Measurements from ENCODE around the gene HMGN4.
A peak's percentile ranks its signal among the peaks of the same experiment; 100 is the strongest.

HMGN4 gene

GRCh38 chr6:26576407-26576843 lies 38.3 kb downstream of the HMGN4 start:
- no peak for DNase-seq (ENCODE audit: extremely low read depth in 1 of 2, low read depth in 1 of 2)

GRCh38 chr6:26576929-26577719 lies 39.0 kb downstream of the HMGN4 start:
- no peak for DNase-seq (ENCODE audit: extremely low read depth in 1 of 2, low read depth in 1 of 2)

- no peak for DNase-seq (ENCODE audit: extremely low read depth in 1 of 2, low read depth in 1 of 2)
These were observed 39.5 kb downstream of the HMGN4 start for GRCh38 chr6:26577720-26578072.

DNA sequence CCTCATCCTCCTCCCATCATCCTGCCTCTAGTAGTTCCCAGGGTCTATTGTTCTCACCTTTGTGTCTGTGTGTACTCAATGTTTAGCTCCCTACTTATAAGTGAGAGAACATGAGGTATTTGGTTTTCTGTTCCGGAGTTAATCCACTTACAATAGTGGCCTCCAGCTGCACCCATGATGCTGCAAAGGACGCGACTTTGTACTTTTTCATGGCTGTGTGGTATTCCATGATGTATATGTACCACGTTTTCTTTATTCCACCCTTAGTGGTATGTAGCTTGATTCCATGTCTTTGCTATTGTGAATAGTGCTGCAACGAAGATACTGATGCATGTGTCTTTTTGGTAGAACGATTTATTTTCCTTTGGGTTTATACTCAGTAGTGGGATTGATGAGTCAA lies 40.1 kb downstream of the HMGN4 start:
- no peak for DNase-seq (ENCODE audit: extremely low read depth in 1 of 2, low read depth in 1 of 2)

DNA sequence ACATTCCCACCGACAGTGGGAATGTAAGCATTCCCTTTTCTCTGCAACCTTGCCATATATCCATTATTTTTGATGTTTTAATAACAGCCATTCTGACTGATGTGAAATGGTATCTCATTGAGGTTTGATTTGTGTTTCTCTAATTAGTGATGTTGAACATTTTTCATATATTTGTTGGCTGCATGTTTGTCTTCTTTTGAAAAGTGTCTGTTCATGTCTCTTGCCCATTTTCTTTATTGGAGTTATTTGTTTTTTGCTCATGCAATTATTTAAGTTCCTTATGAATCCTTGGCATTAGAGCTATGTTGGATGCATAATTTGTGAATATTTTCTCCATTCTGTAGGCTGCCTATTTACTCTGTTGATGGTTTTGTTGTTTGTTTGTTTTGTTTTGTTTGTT lies 40.6 kb downstream of the HMGN4 start:
- no peak for DNase-seq (ENCODE audit: extremely low read depth in 1 of 2, low read depth in 1 of 2)

DNA sequence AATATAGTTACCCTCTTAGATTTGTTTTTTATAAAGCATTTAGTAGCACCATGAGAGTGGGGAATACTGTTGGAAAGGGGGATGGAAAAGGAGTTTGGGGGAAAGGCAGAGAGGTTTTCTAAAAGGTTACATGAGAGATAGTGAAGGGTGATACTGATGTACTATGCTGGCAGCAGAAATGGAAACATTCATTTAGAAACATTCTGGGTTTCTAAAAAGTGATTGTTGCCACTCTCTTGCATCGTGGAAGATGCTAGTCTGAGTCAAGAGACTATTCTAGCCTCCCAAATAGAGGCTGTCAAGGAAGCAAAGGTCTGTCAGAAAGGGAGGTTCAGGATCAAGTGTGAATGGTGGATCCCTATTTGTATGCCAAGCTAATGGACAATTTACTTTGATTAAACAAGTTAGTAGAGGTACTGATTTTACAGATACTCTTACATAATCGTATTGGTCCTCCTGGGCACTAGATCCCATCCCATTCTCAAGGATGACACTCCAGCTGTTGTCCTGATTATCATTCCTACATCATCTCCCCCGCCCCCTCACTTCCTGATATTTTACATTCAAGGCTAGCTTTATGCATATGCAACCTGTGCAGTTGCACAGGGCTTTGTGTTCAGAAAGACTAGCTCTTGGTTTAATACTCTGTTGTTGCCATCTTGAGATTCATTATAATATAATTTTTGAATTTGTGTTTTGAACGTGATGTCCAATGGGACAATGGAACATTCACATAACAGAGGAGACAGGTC lies 43.2 kb downstream of the HMGN4 start:
- no peak for DNase-seq (ENCODE audit: extremely low read depth in 1 of 2, low read depth in 1 of 2)

- no peak for DNase-seq (ENCODE audit: extremely low read depth in 1 of 2, low read depth in 1 of 2)
These were observed 50.8 kb downstream of the HMGN4 start for GRCh38 chr6:26588965-26589364.

- DNase-seq (ENCODE audit: extremely low read depth in 1 of 2, low read depth in 1 of 2) = no peak
These were observed 54.5 kb downstream of the HMGN4 start for GRCh38 chr6:26592649-26593048.

GRCh38 chr6:26593278-26594130 lies 55.3 kb downstream of the HMGN4 start:
- DNase-seq (ENCODE audit: extremely low read depth in 1 of 2, low read depth in 1 of 2) = no peak

- DNase-seq (ENCODE audit: extremely low read depth in 1 of 2, low read depth in 1 of 2) = no peak
These were observed 55.9 kb downstream of the HMGN4 start for GRCh38 chr6:26594131-26594498.

DNA sequence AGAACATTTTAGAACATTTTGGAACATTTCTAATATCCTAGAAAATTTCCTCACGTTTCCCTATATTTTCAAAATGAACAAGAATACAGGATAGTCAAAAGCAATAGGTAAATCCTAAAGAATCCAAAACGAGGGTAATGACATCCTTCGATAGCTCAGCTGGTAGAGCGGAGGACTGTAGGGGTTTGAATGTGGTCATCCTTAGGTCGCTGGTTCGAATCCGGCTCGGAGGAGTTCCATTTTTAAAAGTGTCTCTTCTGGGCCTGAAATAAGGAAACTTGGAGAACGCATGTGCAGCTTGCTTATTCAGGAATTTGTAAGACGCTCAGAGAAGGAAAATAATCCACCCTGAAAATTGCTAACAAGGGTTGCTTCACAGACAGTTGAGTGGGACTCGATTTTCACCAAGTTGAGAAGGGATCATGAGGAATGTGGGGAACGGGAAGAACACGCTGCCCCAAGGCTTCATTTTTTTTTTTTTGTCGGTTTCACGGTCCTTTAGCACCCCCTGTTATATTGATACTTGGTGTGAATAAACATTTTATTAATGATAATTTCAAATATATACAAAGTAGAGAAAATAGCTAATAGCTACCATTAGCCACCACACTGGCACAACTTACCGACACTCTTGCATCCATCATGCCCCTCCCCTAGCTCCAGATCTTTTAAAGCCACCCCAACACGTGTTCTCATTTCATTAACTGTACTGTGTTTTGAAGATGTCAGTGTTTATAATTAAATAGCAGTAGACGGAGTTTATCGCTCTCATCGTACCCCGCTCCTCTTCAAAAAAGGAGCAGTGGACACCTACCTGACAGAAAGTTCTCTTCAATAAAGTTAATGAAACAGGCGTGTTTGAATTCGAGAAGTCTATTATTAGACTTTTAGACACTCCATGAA lies 56.8 kb downstream of the HMGN4 start:
- DNase-seq (ENCODE audit: extremely low read depth in 1 of 2, low read depth in 1 of 2) = no peak

DNA sequence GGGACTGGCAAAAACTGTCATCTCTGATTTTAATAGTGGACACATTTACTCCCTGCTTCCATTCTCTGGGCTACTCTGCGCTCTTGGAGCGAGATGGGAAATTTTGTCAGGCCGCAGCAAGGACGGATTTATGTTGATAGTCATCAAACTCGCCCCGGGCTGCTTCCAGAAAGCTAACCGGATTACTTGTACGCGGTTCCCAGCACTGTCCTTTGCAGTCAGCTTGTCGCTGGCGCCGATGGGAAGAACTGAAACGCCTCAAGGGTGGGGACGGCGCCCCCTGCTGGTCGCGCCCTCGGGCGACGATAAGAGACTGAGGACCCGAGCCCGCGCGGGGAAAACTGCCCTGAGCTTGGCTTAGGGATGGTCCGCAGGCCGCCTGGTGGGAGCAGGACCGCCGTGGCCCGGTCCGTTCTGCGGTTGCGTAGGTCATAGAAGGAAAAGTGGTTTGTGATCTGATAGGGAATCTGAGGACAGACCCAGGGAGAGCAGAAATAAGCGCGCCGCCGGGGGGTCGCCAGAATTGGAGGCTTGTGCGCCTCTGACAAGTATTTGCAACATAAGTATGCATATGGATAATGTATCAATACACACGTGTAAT lies 57.6 kb downstream of the HMGN4 start:
- DNase-seq (ENCODE audit: extremely low read depth in 1 of 2, low read depth in 1 of 2) = peak; percentile 63 to 86
